DMS 273 (cell line): ENCODE data around the gene TREX2.
"Not testable (repeated sequence)": the region's sequence is repeated elsewhere in the genome, so short reads cannot be mapped to it uniquely, and the experiment has no call there.

ENCODE experiments used
- DNase-seq: peaks from one replicate; lab custom pipeline; 2025; ENCODE audit not compliant: unreplicated experiment; lab: John Stamatoyannopoulos, UW

The TREX2 gene

GRCh38 chrX:153410888-153411254 lies 35.0 kb downstream of the TREX2 start:
- no peak for DNase-seq

DNA sequence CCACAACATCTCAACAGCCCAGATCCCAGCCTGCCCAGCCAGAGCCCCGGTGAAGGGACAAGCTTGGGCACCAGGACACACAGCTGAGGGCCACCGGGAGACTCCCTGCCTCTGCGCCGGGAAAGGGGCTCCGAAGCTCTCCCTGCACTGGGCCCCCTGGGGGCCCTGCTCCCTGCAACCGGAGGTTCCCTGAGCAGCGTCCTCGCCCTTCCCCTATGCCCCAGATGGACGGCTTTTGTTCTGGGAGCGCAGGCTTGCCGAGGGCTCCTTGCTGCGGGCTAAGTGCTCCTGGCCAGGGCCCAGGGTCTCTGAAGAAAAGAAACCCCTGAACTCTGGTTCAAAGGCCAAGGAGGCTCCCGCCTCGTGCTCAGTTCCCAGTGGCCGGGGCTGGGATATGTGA lies 35.5 kb downstream of the TREX2 start:
- no peak for DNase-seq

DNA sequence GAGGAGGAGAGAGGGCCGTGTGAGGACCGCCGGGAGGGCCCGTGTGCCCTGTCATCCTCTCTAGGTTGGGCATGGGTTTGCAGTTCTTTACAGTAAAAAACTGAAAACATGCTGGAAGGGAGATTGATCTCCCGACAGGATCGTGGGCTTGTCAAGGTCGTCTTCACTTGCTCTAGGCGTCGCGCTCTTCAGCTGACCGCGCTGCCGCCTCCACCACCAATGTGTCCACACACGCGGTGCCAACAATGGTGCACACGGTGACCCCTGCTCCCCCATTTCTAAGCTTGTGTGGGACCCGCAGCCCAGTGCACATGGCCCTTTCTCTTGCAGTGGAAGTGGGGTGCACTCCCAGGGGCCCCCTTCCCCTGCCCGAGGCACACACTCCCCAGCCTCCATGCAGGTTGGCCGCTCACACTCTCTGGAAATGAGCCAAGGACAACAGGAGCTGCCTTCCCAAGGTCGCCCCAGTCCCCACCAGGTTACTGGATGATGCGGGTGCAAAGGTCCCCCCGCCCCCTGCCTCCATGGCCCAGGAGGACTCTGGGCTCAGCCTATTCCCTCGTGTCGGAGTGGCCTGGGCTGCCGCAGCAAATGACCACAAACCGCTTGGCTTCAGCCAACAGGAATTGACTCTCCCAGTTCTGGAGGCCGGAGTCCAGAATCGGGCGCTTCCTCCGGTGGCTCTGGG lies 36.3 kb downstream of the TREX2 start:
- no peak for DNase-seq

- no peak for DNase-seq
Observed at GRCh38 chrX:153408871-153409351, 36.9 kb downstream of the TREX2 start.

- no peak for DNase-seq
Observed at GRCh38 chrX:153408221-153408721, 37.6 kb downstream of the TREX2 start.

GRCh38 chrX:153407736-153408135 lies 38.1 kb downstream of the TREX2 start:
- no peak for DNase-seq

- DNase-seq = no peak
Observed at GRCh38 chrX:153406903-153407302, 39.0 kb downstream of the TREX2 start.

GRCh38 chrX:153406011-153406410 lies 39.8 kb downstream of the TREX2 start:
- DNase-seq = no peak

DNA sequence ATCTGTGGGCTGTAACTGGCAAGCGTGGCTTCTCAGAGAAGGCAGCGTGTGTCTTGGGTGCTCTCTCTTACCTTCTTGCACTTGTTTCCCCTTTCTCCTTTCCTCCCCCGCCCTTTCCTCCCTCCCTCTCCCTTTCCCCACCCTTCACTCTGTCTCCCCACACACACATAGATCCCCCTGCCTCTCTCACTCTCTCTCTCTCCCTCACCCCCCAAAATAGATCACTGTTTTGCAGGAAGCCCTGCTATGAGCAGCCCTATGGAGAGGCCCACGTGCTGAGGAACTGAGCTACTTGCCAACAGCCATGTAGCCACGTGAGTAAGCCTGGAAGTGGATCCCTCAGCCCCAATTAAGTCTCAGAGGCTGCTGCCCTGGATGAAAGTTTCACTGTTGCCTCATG lies 40.4 kb downstream of the TREX2 start:
- DNase-seq = no peak

- not testable (repeated sequence) for DNase-seq
Observed at GRCh38 chrX:153404333-153404732, 41.5 kb downstream of the TREX2 start.

- DNase-seq = peak; percentile 30
Observed at GRCh38 chrX:153401133-153401764, 44.6 kb downstream of the TREX2 start, which contains the start of gene PNMA6E. PNMA6E (minus strand) TSS chrX:153401350; CDS start chrX:153398849, 2,501 bp downstream.

DNA sequence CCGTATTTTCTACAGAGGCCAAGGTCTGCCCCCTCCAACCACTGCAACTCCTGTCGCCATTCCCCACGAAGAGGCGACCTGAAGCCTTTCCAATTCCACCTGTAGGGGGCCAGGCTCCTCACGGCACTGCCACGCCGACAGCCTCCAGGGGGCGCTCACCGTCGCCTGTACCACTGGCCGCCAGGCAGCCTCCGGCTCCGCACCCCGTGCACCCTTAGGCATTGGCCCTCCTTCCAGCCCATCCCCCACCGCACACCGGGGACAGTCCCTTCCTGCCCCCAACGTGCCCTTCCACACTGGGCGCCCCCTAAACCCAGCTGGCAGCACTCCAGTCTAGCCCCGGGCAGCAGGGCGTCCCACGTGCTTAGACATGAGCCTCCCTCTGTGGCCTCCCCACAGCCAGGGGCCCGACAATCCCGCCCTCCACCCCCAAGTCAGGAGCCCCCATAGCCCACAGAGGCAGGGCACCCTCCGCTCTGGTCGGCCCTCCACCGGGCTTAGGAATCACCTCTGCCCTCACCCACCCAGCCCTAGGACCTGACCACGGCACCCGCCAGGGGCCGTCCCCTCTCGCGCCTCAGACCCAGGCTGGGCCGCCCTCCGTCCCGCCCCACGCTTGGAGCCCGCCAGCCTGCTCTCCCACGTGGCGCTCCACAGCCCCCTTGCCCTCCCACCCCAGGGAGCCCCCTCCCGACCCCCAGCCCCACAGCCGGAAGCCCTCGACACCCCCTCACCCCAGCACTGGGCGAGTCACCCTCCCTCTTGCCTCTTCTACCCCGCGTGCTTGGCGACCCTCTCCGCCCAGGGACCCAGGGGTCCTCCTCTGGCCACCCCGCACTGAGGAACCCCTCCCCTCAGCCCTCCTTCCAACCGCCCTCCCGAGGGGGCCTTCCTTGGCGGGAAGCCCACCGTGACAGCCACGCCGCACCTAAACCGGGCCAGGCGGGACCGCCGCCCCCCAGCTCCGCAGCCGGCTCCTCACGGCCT lies 45.4 kb downstream of the TREX2 start:
- peak; percentile 85 for DNase-seq

DNA sequence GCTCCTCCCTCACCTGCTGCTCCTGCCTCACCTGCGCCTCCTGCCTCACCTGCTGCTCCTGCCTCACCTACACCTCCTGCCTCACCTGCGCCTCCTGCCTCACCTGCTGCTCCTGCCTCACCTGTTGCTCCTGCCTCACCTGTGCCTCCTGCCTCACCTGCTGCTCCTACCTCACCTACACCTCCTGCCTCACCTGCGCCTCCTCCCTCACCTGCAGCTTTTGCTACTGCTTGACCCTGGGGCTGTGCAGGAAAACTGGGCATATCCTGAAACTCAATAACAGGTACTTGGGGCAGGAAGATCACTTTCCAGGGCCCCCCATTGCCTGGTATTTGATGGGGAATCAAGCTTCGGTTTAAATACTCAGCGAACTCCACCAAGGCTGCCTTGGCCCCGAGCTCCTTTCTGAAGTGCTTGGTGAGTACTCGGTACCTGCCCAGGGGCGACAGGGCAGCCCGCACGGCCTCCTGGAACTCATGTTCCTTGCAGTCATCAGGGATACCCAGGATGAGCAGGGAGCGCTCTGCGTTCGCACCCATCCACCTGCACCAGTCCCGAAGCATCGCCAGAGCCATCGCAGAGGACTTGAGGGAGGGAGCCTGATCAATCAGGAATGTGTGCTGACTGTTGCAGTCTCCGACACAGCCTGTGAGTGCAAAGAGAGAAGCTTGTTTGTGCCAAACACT lies 47.4 kb downstream of the TREX2 start:
- no peak for DNase-seq

DNA sequence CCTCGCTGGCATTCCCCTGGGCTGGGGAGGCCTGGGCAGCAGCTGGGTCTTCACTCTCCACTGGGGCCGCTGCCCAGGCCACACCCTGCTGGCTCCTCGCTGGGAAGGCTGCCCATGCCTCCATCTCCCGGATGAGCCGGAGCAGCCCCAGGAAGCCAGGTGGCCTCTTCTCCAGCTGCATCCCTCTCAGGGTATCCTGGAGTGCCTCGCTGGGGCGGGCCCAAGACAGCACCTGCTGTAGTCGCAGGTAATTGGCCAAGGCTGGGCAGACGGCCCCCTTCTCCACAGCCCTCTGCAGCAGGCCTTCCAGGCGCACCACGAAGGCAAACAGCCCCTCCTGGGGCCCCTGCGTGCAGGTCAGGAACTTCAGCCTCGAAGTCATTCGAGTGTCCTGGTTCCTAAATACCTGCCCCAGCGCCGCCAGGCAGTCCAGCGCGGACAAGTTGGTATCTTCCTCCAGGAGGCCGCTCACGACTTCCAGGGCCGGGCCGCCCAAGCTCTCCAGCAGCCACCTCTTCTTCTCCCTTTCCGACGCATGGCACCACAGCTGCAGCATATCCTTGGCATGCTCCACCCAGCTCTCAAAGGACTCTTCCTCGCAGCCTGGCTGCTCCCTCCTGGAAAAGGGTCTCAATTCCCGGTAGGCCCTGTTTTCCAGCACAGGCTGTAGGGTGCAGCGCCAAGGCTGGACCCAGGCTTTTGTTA lies 48.4 kb downstream of the TREX2 start:
- DNase-seq = peak; percentile 38

DNA sequence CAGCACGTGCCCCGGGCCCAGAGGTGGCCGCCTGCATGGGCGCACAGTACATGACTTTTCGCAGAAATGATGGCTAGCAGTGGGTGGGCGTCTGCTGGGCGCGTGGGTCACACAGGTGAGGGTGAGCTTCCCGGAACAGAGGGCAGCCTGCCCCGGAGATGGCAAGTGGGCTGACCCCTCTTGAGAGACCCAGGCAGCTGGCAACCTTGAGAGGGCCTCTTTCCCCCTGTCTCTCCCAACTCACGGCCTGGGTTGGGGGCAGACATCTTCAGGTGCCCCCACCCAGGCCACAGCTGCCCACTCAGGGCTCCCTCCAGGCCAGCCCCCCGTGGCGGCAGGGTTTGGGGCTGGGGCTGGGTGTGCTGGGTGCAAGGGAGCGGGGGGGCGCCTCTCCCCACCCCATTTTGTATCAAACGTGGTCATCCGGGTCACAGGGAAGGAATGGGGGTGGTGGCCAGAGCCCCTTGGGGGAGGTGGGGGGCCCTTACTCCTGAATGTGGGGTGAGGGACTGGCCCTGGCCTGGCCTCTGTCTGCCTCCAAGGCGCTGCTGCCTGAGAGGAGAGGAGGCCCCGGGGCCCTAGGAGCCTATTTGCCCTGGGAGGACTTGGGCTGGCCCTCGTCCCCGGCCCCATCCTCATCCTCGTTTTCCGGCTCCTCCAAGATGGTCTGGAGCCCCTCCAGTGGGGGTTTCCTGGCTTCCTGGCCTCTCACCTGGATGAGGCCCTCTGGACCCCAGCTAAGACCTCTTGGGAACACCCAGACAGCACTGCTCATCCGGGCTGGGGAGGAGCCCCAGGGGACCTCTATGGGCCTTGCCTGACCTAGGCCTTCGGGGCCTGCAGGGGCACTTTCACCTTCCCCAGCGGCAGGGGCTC lies 49.3 kb downstream of the TREX2 start:
- DNase-seq = no peak

DNA sequence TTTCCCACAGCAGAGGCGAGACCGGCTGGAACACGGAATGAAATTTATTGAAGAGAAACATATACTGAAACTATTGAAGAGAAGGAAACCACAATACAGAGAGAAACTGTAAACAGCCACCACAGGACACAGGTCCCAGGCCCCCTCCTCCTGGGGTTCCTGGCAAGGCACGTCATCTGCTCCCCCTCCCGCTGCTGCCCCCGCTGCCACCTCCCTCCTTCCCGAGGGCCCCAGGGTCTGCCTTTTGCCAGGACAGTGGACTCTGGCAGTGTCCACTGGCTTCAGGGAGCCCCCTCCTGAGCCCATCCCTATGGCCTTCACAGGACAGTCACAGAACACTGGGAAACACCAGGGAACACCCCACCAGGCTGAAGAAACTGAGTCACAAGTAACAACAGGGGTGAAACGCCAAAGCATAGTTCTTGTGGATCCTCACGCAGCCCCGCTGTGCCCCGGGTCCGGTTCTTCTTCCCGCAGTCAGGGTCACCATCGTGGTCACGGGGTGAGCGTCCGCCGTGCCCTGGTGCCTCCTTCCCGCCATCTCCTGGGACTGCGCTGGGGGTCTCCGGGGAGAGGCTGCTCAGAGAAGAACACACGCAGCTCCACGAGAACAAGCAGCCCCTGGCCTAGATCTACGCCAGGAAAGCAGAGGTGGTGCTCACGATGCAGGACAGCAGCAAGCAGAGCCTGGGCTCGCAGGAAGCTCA lies 50.1 kb downstream of the TREX2 start:
- DNase-seq = no peak

GRCh38 chrX:153394612-153395011 lies 51.2 kb downstream of the TREX2 start:
- DNase-seq = no peak
